ENCODE data around the gene SLC35D3.
"Not testable (repeated sequence)": the region's sequence is repeated elsewhere in the genome, so short reads cannot be mapped to it uniquely, and the experiment has no call there.

Gene SLC35D3

GRCh38 chr6:136923116-136923953, 1.2 kb downstream of the SLC35D3 start:
- no peak for DNase-seq

GRCh38 chr6:136923954-136924673, 2.0 kb downstream of the SLC35D3 start:
- no peak for DNase-seq

GRCh38 chr6:136926383-136926782, 4.3 kb downstream of the SLC35D3 start:
- no peak for DNase-seq

- DNase-seq, result no peak
Measured at GRCh38 chr6:136927292-136927691, 5.2 kb downstream of the SLC35D3 start.

- DNase-seq, result no peak
Measured at GRCh38 chr6:136930528-136930927, 8.4 kb downstream of the SLC35D3 start.

GRCh38 chr6:136932599-136932998, 10.5 kb downstream of the SLC35D3 start:
- no peak for DNase-seq

- no peak for DNase-seq
Measured at GRCh38 chr6:136945072-136945471, 23.0 kb downstream of the SLC35D3 start.

GRCh38 chr6:136945711-136946121, 23.6 kb downstream of the SLC35D3 start:
- DNase-seq, result no peak

- DNase-seq, result no peak
Measured at GRCh38 chr6:136947037-136947436, 24.9 kb downstream of the SLC35D3 start.

- not testable (repeated sequence) for DNase-seq
Measured at GRCh38 chr6:136949957-136950356, 27.9 kb downstream of the SLC35D3 start.

- DNase-seq, result no peak
Measured at GRCh38 chr6:136950436-136951126, 28.5 kb downstream of the SLC35D3 start.

- peak; percentile 37 for DNase-seq
Measured at GRCh38 chr6:136952714-136953260, 30.7 kb downstream of the SLC35D3 start.

- DNase-seq, result no peak
Measured at GRCh38 chr6:136955123-136955522, 33.0 kb downstream of the SLC35D3 start.

- DNase-seq, result peak; percentile 25
Measured at GRCh38 chr6:136956590-136957544, 34.8 kb downstream of the SLC35D3 start.

GRCh38 chr6:136958168-136958567, 36.1 kb downstream of the SLC35D3 start:
- DNase-seq, result no peak

- DNase-seq, result peak; percentile 86
Measured at GRCh38 chr6:136959471-136959891, 37.4 kb downstream of the SLC35D3 start.

- DNase-seq, result not testable (repeated sequence)
Measured at GRCh38 chr6:136959935-136960334, 37.8 kb downstream of the SLC35D3 start.

GRCh38 chr6:136960781-136961180, 38.7 kb downstream of the SLC35D3 start:
- DNase-seq, result no peak

- DNase-seq, result peak; percentile 17
Measured at GRCh38 chr6:136961848-136962247, 39.7 kb downstream of the SLC35D3 start.

GRCh38 chr6:136962661-136963060, 40.6 kb downstream of the SLC35D3 start:
- peak; percentile 84 for DNase-seq

- DNase-seq, result no peak
Measured at GRCh38 chr6:136963259-136963658, 41.2 kb downstream of the SLC35D3 start.

GRCh38 chr6:136964398-136964797, 42.3 kb downstream of the SLC35D3 start:
- no peak for DNase-seq
